ENCODE data around the gene PSMB9.
A peak's percentile ranks its signal among the peaks of the same experiment; 100 is the strongest.
"Not testable (repeated sequence)": the region's sequence is repeated elsewhere in the genome, so short reads cannot be mapped to it uniquely, and the experiment has no call there.

The PSMB9 gene

DNA sequence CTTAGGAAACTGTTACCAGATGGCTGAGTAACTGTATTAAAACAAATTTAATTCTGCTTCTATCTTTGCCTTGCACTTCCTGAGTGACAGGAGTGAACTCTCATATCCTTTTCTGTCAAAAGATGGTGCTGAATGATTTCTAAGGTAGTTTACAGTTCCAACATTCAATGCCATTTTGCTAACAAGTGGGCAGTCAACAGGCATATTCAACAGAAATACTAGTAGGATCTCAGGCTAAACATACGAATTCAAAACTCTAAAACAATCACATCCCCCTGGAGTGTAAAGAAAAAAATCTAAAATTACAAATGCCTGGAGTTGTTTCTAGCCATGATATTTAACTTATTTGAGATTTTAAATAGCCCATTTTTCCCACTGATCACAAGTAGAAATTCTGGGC is 6.7 kb downstream of the PSMB9 start:
- DNase-seq (ENCODE audit: low read depth): no peak

DNA sequence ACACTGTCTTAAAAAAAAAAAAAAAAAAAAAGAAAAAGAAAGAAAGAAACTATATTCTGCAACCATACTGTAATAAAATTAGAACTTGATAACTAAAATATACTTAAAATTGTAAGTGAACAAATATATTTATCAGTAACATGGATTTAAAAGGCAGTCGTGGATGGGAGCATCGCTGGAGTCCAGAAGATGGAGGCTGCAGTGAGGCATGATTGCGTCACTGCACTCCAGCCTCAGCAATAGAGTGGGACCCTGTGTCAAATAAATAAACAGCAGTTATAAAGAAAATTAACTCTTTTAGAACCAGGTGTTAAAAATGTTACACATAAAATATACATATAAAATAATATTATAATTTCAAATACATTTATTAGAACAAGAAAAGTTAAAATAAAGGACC is 8.7 kb downstream of the PSMB9 start:
- DNase-seq (ENCODE audit: low read depth): no peak

DNA sequence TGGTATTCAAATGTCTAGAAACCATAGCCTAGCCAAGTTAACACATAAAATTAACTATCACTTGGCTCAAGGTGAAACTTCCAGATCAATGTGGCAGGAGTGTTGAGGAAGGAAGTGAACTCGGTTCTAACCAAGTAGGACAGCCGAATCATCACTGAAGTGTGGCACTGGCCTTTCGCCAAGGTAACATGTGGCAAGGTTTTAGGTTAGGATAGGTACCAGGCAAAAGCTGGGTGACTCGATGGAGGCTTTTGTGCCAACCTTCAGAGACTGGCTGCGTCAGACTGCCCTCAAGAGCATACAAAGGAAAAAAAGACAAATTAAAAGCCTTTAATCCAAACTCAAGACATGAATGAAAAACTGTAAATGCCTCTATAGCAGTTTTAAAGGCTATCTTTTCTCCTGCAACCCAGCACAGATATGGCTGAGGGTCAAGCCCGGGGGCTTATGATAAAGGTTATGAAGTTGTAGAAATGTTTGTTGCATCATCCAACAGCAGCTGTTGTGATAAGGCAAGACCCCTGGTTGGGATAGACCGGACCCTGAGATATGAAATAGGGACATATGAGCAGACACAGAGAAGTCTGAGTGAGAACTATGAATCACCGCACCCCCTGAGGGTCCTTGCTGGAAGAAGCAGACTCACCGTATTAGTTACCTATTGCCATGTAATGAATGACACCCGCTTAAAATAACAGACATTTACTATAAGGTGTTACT is 11.9 kb downstream of the PSMB9 start:
- no peak for DNase-seq (ENCODE audit: low read depth)

DNA sequence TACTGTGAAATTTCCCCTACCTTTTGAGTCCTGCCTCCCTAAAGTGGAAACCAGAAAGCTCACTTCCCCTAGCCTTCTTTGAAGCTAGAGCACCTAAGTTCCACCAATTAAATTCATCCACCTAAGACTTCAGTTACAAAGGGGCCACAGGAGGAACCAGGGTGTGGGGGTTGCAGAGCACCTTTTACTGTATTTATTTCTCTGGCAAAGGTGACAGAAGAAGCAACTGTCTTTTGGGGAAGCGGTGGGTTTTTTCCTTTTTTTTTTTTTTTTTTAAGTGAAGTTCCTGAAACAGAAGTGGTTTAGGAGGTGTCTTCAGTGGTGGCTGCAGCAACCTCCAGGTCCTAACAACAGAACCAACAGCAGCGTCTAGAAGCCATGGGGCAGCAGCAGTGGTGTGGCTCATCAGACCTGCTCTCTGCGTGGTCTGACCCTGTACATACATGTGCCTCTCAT is 13.1 kb downstream of the PSMB9 start:
- DNase-seq (ENCODE audit: low read depth): no peak

DNA sequence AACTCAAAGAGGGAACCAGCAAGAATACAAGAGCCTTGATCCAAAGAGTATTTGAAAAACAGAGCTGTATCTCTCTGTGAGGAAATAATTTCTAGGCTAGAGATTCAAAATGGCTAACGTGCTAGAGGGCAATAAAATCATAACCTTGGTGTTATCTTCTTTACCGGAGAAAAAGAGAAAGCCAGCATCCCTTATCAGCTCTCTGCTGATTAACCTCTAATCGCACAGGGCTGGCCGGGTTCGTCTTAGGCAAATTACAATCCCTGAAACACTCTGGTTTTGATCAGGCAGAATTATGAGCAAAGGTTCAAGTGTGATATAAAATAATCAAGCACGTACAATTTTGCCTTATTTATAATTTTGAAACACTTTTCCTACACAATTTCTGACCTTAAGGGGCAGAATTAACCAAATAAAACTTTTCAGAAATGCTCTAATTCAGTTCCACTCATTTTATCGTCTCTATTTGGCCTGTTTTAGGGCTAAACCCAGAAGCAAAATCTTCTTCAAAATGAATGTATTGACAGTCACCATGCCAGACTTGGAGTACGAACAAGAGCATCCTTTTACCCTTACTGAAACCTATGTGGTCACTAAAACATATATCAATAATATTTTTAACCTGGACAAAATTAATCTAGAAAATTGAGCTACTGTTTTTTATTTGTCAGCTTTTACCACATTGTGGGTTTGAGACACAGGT is 13.7 kb downstream of the PSMB9 start:
- no peak for DNase-seq (ENCODE audit: low read depth)

DNA sequence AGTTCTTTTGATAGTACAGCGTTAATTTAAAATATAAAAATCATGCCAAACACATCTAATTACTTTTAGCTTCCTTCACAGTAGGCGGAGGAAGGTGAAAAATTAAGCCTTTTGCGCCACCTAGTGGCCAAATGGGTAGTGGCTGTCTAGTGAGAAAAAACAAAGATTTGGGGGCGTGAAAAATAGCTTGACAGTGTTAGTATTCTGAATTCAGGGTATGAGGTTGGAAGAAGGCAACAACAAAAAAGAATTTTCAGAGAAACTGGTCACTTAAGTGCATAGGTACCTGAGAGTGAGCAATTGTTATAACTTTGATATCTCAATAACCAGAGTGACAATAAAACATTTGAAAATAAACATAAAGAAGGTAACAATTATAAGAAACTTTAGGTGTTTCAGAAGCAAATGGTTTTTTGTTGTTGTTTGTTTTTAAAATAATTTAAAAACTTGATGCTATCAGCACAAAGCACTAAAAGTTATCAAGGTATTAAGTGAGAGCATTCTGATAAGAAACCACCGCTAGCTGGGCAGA is 14.3 kb downstream of the PSMB9 start:
- peak; percentile 49 for DNase-seq (ENCODE audit: low read depth)

DNA sequence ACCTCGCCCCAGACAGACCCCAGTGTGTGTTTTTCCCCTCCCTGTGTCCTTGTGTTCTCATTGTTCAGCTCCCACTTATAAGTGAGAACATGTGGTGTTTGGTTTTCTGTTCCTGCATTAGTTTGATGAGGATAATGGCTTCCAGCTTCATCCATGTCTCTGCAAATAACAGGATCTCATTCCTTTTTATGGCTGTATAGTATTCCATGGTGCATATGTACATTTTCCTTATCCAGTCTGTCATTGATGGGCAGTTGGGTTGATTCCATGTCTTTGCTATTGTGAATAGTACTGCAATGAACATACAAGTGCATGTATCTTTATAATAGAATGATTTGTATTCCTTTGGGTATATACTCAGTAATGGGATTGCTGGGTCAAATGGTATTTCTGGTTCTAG is 20.0 kb downstream of the PSMB9 start:
- not testable (repeated sequence) for DNase-seq (ENCODE audit: low read depth)

DNA sequence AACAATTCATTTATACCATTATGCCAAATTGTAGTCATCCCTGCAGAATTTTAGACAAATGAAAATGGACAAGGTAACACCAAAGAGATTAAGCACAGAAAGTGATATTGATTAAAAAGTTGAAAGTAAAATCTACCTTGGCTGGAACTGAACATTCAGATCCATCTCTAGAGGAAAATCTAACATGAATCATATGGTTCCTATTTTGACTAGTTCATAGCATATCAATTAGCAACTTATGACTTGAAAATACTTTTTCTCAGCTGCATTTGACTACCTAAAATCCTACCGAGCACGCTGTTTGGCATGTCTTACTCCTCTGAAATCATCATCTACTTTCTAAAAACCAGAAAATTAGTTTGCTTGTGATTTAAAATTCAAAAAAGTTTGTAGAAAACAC is 22.6 kb downstream of the PSMB9 start:
- DNase-seq (ENCODE audit: low read depth): no peak

DNA sequence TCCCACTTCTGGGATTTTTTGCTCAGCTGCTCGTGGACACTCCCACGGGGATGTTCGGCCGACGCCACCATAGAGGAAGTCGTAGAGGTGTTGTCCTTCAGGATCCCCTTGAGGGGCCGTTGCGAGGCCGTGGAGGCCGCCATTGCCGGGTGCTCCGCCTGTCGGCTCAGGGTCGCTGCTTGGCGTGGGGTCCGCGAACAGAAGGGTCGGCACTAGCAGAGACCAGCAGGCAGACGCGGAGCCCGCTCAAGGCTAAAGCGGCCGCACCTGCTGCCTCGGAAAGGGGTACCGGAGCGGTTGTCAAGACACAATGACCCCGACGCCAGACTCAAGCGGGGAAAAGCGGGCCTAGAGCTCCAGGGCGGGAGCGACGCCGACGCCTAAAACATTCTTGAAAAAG is 25.7 kb downstream of the PSMB9 start:
- no peak for DNase-seq (ENCODE audit: low read depth)

DNA sequence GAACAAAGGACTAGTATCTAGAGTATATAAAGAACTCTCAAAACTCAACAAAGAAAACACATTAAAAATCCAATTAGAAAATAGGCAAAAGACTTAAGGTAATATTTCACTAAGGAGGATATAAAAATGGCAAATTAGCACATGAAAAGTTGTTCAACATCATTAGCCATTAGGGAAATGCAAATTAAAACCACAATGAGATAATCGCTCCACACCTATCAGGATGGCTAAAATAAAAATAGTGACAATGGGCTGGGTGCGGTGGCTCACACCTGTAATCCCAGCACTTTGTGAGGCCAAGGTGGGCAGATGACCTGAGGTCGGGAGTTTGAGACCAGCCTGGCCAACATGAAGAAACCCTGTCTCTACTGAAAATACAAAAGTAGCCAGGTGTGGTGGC is 27.0 kb downstream of the PSMB9 start:
- not testable (repeated sequence) for DNase-seq (ENCODE audit: low read depth)

DNA sequence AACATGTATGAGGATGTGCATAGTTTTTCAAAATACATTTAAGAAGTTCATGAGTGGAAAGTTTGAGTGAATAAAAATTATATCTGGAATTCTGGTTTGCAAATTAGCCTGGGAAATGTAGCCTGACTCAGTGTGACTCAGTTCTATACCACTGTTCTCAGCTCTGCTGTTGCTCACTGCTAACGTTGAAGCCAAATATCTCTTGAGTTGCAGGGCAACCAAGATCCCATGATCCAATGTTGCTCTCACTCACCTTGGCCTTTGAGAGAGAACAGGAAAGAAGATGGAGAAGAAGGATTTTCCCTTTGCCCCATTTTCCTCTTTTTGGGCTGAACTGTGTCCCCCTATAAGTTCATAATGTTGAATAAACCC is 28.9 kb downstream of the PSMB9 start:
- DNase-seq (ENCODE audit: low read depth): no peak

DNA sequence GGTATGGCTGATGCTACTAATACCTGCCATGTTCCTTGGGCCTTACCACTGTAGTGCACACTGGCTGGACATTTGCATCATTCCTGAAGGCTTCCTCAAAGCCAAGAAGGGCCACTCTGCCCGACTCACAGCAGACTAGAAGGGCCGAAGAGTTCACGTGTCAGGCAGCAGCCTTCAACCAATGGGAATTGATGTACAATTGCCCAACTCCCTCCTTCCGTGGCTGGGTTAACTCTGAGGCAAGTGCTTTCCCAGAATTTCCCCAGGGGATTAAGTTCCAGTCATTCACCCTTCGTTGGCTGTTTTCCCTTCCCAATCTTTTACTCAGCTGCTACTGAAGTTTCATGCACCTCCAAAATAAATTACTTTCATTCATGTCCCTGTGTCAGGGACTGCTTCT is 29.8 kb downstream of the PSMB9 start:
- DNase-seq (ENCODE audit: low read depth): no peak

DNA sequence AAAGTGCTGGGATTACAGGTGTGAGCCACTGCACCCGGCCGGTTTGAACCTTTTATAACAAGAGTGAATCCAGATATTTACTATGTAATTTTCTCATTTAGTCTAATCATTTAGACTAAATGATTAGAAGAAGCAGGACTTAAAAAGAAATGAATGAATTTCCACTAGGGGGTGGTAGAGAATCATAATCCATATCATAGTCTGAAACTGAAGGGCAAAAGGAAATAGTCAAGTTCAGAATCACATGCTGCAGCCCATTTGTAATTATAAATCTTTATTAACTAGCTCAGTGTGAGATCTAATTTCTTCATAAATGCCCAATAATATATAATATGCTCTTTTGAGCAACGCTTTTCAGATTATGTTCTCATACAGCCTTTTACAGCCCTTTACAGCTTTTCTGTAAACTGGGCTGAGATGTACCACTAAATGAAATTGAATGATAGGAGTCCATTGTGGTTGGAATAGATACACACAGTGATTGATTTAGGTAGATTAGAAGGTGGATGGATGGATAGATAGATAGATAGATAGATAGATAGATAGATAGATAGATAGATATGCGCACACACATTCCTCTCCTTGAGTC is 31.8 kb downstream of the PSMB9 start:
- DNase-seq (ENCODE audit: low read depth): peak; percentile 65

DNA sequence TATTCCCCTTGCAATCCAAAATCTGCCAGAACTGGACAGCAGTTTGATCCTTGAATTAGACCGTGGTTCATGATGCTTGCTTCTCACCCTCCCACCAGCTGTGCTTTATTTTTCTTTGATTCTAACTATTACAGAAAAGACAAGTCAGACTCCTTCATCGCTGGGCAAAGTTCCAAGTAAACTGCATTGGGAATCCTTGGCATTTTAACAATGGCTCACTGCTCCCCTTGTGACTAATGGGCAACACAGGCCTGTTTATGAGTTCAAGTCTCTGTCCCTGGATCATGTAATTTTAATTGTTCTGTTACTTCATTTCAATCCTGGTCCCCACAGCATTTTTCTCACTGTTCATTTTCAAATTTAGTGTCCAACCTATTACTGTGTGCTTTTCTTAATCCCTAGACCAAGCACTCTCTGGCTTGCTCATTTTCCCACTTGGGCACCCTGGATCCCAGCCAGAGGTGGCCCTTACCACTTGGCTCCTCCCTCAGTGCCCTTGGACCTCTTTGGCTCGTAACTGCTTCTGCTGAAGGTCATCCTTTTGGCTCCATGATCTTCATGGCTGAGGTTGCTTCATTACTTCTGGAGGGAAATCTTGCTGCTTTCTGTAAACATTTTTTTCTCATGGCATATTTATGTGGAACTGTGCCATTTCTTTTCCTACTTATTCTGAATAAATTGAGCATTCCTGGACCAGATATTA is 32.8 kb downstream of the PSMB9 start:
- peak; percentile 65 for DNase-seq (ENCODE audit: low read depth)

DNA sequence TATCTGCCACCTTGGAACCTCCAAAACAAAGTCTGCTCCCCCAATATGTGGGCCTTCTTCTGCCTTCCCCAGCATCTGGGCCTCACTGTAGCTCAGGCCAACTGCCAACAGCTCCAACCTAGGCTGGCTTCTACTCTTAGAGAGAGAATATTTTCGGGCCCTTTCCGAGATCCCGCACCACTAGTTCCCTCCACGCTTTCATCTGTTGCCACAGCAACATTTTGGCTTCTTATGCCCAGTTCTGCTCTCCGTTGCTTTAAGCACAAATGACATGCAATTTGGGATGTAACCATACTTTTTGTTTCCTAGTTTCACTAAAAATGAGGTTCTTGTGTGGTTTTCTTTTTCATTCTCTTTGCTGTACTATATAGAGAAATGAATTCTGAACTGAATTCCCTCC is 33.6 kb downstream of the PSMB9 start:
- DNase-seq (ENCODE audit: low read depth): no peak

DNA sequence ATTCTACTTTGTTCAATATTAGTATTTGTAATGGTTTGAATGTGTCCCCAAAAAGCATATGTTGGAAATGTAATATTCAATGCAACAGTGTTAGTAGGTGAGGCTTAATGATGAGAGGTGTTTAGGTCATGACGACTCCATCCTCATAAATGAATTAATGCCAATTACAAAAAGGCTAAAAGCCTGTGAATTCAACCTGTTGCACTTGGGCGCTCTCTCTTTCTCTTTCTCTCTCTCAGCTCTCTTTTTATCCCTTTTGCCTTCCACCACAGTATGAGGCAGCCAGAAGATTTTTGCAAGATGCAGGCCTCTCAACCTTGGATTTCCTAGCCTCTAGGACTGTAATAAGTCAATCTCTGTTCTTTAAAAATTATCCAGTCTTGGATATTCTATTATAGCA is 34.6 kb downstream of the PSMB9 start:
- no peak for DNase-seq (ENCODE audit: low read depth)

DNA sequence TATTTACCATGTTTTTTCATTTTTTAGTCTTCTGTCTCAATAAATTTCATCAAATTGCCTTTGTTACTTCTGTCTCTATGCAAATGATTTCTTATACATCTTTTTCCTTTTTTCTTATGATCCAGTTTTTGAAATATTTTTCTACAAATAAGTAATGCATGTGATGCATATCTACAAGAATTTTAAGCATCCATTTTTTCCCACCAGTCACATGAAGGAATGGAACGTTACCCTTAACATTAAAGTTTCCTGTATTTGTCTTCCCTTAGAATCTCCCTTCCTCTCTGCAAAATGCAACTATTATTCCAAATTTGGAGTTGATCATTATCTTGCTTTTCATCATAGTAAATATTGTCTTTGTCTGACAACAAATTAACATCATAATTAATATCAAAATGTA is 35.5 kb downstream of the PSMB9 start:
- no peak for DNase-seq (ENCODE audit: low read depth)

DNA sequence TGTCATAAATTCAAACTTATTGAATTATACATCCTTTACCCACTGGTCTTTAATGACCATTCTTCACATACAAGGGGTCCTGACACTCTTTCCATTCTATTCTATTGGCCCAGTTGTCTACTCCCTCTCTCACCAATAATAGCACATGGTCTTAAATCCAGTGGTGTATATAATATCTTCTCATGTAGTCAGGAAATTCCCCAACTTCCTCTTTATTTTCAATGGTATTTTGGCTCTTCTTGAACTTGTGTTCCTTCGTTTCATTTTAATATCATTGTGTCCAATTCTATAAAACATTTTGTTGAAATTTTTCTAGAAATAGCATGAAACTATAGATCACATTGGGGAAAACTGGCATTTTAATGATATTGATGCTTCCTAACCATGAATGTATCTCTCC is 36.8 kb downstream of the PSMB9 start:
- no peak for DNase-seq (ENCODE audit: low read depth)

DNA sequence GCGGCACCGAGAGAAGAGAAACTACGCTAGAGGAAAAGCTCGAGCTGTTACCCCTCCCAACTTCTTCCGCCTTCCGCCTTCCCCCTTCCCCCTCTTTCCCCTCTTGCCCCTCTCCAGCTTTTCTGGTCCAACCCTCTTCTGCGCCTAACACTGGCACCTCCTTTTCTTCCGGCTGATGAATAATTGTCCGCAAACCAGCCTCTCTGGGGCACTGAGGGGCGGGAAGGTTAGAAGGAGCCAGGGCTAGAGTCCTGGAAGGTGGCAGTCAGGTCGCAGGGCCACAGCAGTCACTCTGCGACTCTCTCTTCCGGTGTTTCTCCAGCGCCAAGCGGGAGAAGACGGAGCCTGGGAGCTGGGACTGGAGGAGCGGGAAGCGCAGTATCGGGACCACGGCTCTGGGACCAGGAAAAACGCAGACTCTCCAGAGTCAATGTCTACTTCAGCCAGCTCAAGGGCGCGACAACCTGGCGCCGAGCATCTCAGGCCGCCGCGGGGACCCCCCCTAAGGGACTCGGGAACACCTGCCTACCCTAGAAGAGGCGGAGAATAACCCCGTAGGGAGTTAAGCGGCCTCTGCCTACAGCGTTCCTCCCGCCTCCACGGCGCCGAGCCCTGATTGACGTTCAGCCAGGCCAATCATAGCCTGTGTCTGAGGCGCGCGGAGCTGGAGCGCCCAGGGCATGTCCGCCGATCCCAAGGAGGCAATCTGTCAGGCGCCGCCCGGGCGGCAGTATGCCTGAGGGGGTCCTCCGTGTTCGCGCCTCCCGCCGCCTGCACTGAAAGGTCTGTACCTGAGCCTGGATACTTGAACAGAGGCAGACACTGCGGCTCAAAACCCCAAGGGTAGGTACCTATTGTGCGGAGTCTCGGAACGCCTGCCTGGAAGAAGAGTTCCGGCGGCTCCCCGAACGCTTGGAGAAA is 40.4 kb downstream of the PSMB9 start:
- peak; percentile 69 for DNase-seq (ENCODE audit: low read depth)

DNA sequence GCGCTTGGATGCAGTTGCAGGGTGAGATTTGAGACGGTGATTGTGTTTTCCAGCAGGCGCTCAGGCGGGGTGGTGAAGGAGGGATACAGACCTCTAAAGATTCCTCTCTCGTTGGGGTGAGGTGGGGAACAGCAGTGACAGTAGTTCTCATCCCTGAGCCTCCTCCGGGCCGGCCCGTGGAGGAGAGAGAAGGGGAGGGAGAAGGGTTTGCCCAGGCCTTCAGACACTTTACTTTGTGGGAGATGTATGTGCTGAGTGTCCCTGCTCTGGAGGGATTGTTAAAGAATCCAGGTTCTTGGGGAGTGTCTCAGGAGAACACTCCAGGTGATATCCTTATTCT is 41.0 kb downstream of the PSMB9 start:
- DNase-seq (ENCODE audit: low read depth): no peak

DNA sequence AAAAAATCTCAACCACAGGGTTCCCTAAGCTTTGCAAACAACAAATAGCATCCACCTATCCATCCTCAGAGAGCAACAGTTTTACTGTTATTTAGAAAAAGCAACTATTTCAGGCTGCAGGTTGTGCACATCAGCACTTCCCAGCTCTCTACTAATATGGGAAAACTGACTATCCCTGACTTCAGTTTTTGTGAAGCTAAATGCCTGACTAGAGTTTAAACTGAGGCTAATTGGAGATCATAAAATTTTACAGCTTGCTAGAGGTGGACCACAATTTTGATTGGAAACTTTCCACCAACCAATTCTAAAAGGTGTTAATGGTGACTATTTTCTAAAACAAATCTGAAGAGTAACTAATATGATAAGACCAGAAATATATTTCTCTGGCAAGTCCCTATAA is 50.0 kb downstream of the PSMB9 start:
- DNase-seq (ENCODE audit: low read depth): no peak

DNA sequence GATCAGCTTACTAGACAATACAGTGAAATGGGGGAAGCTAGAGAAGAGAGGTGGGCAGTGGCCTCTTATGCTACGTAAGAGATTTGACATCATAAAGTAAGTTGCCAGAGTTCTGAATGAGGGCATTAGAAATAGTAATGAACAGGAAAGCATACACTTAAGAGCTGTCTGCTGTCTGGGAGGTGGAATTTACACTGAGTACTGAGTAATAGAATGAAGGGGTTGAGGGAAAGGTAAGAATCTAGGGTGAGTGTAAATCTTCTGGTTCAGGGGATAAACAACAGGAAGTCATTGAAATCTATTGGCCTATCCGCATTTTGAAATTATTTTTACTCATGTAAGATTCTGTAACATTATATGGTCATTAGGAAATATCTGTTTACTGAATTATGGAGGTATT is 51.1 kb downstream of the PSMB9 start:
- DNase-seq (ENCODE audit: low read depth): no peak

All from fibroblast of the conjunctiva (primary cell).